ENCODE data around the gene GLCE.

GRCh38 chr15:69200832-69201745 is 40.7 kb downstream of the GLCE start:
- TF ChIP-seq CTCF (IDR thresholded peaks at IDR 0.05) (no peak), EP300 (IDR thresholded peaks at IDR 0.05) (no peak), POLR2A (IDR thresholded peaks at IDR 0.05) (no peak), POLR2AphosphoS5 (IDR thresholded peaks at IDR 0.05) (no peak)
